Sigmoid colon (tissue), 7 donors: ENCODE measurements around the gene RAD9A. TPM values are rescaled to one million over a fixed set of nuclear protein-coding genes. Genes with fewer than 3 reads are reported as not detected.
A peak's percentile ranks its signal among the peaks of the same experiment; 100 is the strongest.

ENCODE experiments used
- DNase-seq: peaks from one replicate; pipeline ENCODE4 v3.0.0-alpha.2; 2019
- H3K27ac ChIP-seq, 4 donors: fragments of 200-600 bp; sonication (generic); one replicate each; pipeline ENCODE4 v1.5.1; 2016 to 2019; ENCODE audit warnings: mild to moderate bottlenecking in 1 of 4
- H3K27me3 ChIP-seq, 3 donors: fragments of 200-600 bp; sonication (generic); one replicate each; pipeline ENCODE4 v1.5.1; 2019; ENCODE audit warnings: mild to moderate bottlenecking in 1 of 3
- H3K36me3 ChIP-seq, 4 donors: fragments of 200-600 bp; sonication (generic); one replicate each; pipeline ENCODE4 v1.5.1; 2016 to 2019
- H3K4me1 ChIP-seq, 4 donors: fragments of 200-600 bp; sonication (generic); one replicate each; pipeline ENCODE4 v1.5.1; 2017 to 2019
- H3K4me3 ChIP-seq, 4 donors: fragments of 200-600 bp; sonication (generic); one replicate each; pipeline ENCODE4 v1.5.1; 2017 to 2019; ENCODE audit warnings: mild to moderate bottlenecking in 2 of 4, moderate library complexity in 1 of 4
- H3K9me3 ChIP-seq, 4 donors: fragments of 200-600 bp in 3 of 4; sonication (generic) in 3 of 4; one replicate each; pipeline versions ENCODE4 v1.5.1 to v1.6.1; 2013 to 2019
- CTCF ChIP-seq, 4 experiments: fragments of 450-650 bp in 3 of 4; fragments of 200-600 bp in 1 of 4; IDR thresholded peaks; one replicate each; pipeline ENCODE4 v1.5.1; 2016 to 2019; ENCODE audit warnings: antibody characterized with exemption in 4 of 4, mild to moderate bottlenecking in 3 of 4, moderate library complexity in 2 of 4
- EP300 ChIP-seq, 4 donors: sonication (generic); formaldehyde crosslinking; IDR thresholded peaks; one replicate each; pipeline ENCODE4 v1.6.1; 2017; ENCODE audit warnings: antibody characterized with exemption in 4 of 4
- POLR2A ChIP-seq, 2 donors: fragments of 450-650 bp; IDR thresholded peaks; one replicate each; pipeline ENCODE4 v1.6.1; 2016; ENCODE audit warnings: antibody characterized with exemption in 2 of 2, mild to moderate bottlenecking in 2 of 2, moderate library complexity in 2 of 2
- POLR2AphosphoS5 ChIP-seq, 4 donors: sonication (generic); formaldehyde crosslinking; IDR thresholded peaks; one replicate each; pipeline ENCODE4 v1.6.1; 2017; ENCODE audit warnings: antibody characterized with exemption in 4 of 4
- WGBS, 2 donors: extraction: QIAGEN DNeasy Blood & Tissue Kit; methylation state at CpG; one replicate each; pipeline ENCODE4 v1.1.7; 2013; 5-methylcytosine and 5-hydroxymethylcytosine counted together
- intact Hi-C: fragments of 100-400 bp; cut with DNase I; formaldehyde crosslinking; loops from one replicate; pipeline ENCODE4 v1.15.1; 2023
- polyA plus RNA-seq, 3 donors: library from polyadenylated mRNA; stranded (reverse); fragments of 200-250 nt; gene quantifications; one replicate each; pipeline ENCODE4 v1.2.3, GENCODE V29; 2013
- small RNA-seq, 3 donors: library from RNA; depleted of rRNA; stranded (forward); fragments of <200 nt; gene quantifications; one replicate each; pipeline ENCODE3, GENCODE V24; 2016
- total RNA-seq, 4 donors: library from RNA; depleted of rRNA; stranded (reverse); fragments of >200 nt; gene quantifications; one replicate each; pipeline ENCODE4 v1.1.0, GENCODE V29; 2016
- donor health status: healthy with polysubstance abuse.
- donor health status: Bipolar disorder and iron deficiency.
- donor health status: healthy.

Gene RAD9A
- total and polyA plus RNA-seq, 7 donors = 6.5 to 33.9 (median 15.8) TPM

DNA sequence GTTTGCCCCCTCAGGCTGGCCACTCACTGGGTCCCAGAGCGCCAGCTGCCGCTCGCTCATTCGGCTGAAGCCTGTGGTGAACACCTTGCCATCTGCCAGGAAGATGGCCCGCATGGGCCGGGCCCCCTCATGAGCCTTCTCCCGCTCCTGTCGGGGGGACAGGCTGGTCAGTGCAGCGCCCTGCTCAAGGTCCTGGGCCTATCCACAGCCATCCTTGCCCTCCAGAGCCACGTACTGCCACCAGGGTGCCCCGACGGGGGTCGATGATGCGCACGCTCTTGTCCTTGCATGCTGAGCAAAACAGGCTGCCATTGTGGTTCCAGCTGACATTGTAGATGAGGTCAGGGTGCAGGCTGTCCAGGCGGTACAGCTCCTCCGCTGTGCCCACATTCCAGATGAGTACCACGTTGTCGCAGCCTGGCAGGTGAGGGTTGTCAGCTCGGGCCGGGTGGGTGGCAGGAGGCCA is 49.3 kb downstream of the RAD9A start:
- DNase-seq = no peak
- intact Hi-C loops = no loop called here
- Histone ChIP-seq H3K27ac (peak overlapping the region in 2 of 4 donors; percentile 8 to 44), H3K4me3 (no peak overlapping the region), H3K27me3 (no peaks in the 10 kb centered on the region), H3K4me1 (peaks cover 0 to 42% (median 27%) of the 10 kb centered on the region in 4 donors), H3K36me3 (peaks cover 0 to 49% (median 18%) of the 10 kb centered on the region in 4 donors), H3K9me3 (no peaks in the 10 kb centered on the region)
- no peak for TF ChIP-seq CTCF (IDR thresholded peaks at IDR 0.05)
- no peak for TF ChIP-seq POLR2AphosphoS5 (IDR thresholded peaks at IDR 0.05)
- no peak for TF ChIP-seq EP300 (IDR thresholded peaks at IDR 0.05)
- TF ChIP-seq POLR2A (IDR thresholded peaks at IDR 0.05) = no peak
- WGBS, 2 donors = 86 to 91% methylated on average over 21 of the region's 21 CpGs

DNA sequence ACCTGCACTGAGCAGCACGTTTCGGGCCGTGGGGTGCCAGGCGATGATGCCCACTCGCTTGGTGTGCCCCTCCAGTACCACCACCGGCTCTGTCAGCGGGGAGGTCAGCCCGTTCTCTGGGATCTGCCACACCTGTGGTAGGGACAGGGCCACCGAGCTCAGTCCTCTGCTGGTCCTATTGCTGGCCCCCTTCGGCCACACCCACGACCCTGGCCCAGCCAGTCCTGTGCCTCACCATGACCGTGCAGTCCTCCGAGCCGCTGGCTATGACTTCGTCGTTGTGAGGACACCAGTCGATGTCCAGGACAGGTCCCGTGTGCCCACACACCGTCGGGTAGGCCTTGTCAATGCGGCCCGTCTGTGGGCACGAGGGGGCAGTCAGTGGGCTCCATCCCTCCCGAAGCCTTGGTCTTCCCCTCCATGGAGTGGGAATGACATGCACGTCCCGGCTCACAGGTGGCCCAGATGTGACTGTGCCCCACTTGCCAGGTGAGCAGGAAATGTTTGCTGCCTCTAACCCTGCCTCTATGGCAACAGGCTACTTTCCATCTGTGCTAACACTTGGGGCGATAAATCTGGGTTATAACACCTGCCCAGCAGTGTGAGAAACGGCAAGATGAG is 50.1 kb downstream of the RAD9A start:
- peaks cover 0 to 35% (median 24%) of the 10 kb centered on the region in 4 donors for H3K4me1 ChIP-seq
- intact Hi-C loops = no loop called here
- peaks cover 0 to 48% (median 18%) of the 10 kb centered on the region in 4 donors for H3K36me3 ChIP-seq

GRCh38 chr11:67442504-67443404 is 51.0 kb downstream of the RAD9A start:
- TF ChIP-seq POLR2A (IDR thresholded peaks at IDR 0.05) (no peak), CTCF (IDR thresholded peaks at IDR 0.05) (no peak), POLR2AphosphoS5 (IDR thresholded peaks at IDR 0.05) (no peak)
- peaks cover 0 to 42% (median 16%) of the 10 kb centered on the region in 4 donors for H3K36me3 ChIP-seq
- 27 to 45% methylated on average over 45 of the region's 45 CpGs for WGBS, 2 donors
- peak overlapping the region; percentile 95 to 98 (median 96) for H3K27ac ChIP-seq
- DNase-seq = no peak
- intact Hi-C loops = loop anchor here (1.0 kb wide), 2 partner anchors 14 to 22 kb away; partner anchors contain the start of gene RPS6KB2
- peak overlapping the region; percentile 80 to 95 (median 86) for H3K4me3 ChIP-seq
- no peaks in the 10 kb centered on the region for H3K9me3 ChIP-seq
- peaks cover 0 to 31% (median 21%) of the 10 kb centered on the region in 4 donors for H3K4me1 ChIP-seq
- H3K27me3 ChIP-seq = no peaks in the 10 kb centered on the region

More for the DNA sequence above, 50.1 kb downstream of the RAD9A start:
- H3K27ac ChIP-seq = peak overlapping the region in 3 of 4 donors; percentile 95 to 98 (median 96)
- DNase-seq = no peak
- no peak overlapping the region for H3K4me3 ChIP-seq
- no peak for TF ChIP-seq POLR2AphosphoS5 (IDR thresholded peaks at IDR 0.05)
- TF ChIP-seq POLR2A (IDR thresholded peaks at IDR 0.05) = no peak
- no peak for TF ChIP-seq EP300 (IDR thresholded peaks at IDR 0.05)
- no peak for TF ChIP-seq CTCF (IDR thresholded peaks at IDR 0.05)
- WGBS, 2 donors = 78 to 83% methylated on average over 28 of the region's 28 CpGs
- no peaks in the 10 kb centered on the region for H3K9me3 ChIP-seq
- no peaks in the 10 kb centered on the region for H3K27me3 ChIP-seq

DNA sequence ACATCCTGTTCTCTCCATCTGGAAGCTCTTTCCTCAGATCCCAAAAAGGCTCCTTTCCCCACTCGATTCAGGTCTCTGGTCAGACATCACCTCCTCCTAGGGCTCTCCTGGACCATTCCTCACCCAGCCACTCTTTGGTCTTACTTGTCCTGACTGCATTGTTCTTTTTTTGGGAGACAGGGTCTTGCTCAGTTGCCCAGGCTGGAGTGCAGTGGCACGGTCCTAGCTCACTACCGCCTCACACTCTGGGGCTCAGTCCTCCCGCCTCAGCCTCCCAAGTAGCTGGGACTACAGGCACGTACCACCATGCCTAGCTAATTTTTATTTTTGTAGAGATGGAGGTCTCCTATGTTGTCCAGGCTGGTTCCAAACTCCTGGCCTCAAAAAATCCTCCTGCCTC is 53.7 kb downstream of the RAD9A start:
- TF ChIP-seq EP300 (IDR thresholded peaks at IDR 0.05) = no peak
- peaks cover 0 to 18% (median 10%) of the 10 kb centered on the region in 4 donors for H3K36me3 ChIP-seq
- no peak for DNase-seq
- intact Hi-C loops = no loop called here
- no peaks in the 10 kb centered on the region for H3K9me3 ChIP-seq
- no peaks in the 10 kb centered on the region for H3K27me3 ChIP-seq
- H3K27ac ChIP-seq = no peak overlapping the region
- WGBS, 2 donors = 86 to 89% methylated on average over 5 of the region's 5 CpGs
- H3K4me1 ChIP-seq = peaks cover 0 to 24% (median 15%) of the 10 kb centered on the region in 4 donors
- no peak overlapping the region for H3K4me3 ChIP-seq

Small RNA genes lying within 50 kb of the gene (small RNA-seq; reads per million reads assigned to genes)
- gene RN7SKP239 = 0 reads per million in 3 donors
- gene RNU6-1238P = 0 reads per million in 3 donors

Other genes starting within 250 kb of the RAD9A start
- 10 to 100 TPM; 32.1 to 48.2 (median 38.9) TPM for gene GRK2, start 125.5 kb upstream of the RAD9A start, total RNA-seq
- 100 to 1,000 TPM in 1 of 3 donors, 10 to 100 TPM in 2; 88.3 to 152 (median 92.0) TPM for gene GRK2, start 125.5 kb upstream of the RAD9A start, polyA plus RNA-seq
- gene ANKRD13D, start 102.7 kb upstream of the RAD9A start, total RNA-seq = 10 to 100 TPM; 23.9 to 45.7 (median 24.2) TPM
- gene ANKRD13D, start 102.7 kb upstream of the RAD9A start, polyA plus RNA-seq = 10 to 100 TPM in 2 of 3 donors, 1 to 10 TPM in 1; 9.0 to 42.2 (median 16.8) TPM
- 10 to 100 TPM; 20.0 to 37.7 (median 26.6) TPM for gene SSH3, start 88.5 kb upstream of the RAD9A start, total RNA-seq
- gene SSH3, start 88.5 kb upstream of the RAD9A start, polyA plus RNA-seq = 10 to 100 TPM; 15.6 to 39.0 (median 21.3) TPM
- 10 to 100 TPM; 48.5 to 78.9 (median 67.0) TPM for gene POLD4, start 38.4 kb upstream of the RAD9A start, total RNA-seq
- 100 to 1,000 TPM; 381 to 748 (median 498) TPM for gene POLD4, start 38.4 kb upstream of the RAD9A start, polyA plus RNA-seq
- gene CLCF1, start 18.4 kb upstream of the RAD9A start, total RNA-seq = 10 to 100 TPM in 1 of 4 donors, 1 to 10 TPM in 3; 2.9 to 49.8 (median 6.6) TPM
- gene CLCF1, start 18.4 kb upstream of the RAD9A start, polyA plus RNA-seq = 1 to 10 TPM in 2 of 3 donors, under 1 TPM in 1; 0.92 to 6.5 (median 2.4) TPM
- 10 to 100 TPM; 59.5 to 87.0 (median 80.0) TPM for gene PPP1CA, start 9.9 kb downstream of the RAD9A start, total RNA-seq
- 100 to 1,000 TPM; 228 to 357 (median 235) TPM for gene PPP1CA, start 9.9 kb downstream of the RAD9A start, polyA plus RNA-seq
- gene TBC1D10C, start 12.1 kb downstream of the RAD9A start, total RNA-seq = 1 to 10 TPM in 2 of 4 donors, under 1 TPM in 1, not detected in 1; 0.71 to 2.5 (median 1.2) TPM
- gene TBC1D10C, start 12.1 kb downstream of the RAD9A start, polyA plus RNA-seq = 10 to 100 TPM in 1 of 3 donors, 1 to 10 TPM in 2; 1.6 to 48.2 (median 1.8) TPM
- under 1 TPM; 0.16 to 0.68 (median 0.46) TPM for gene CARNS1, start 23.7 kb downstream of the RAD9A start, total RNA-seq
- under 1 TPM in 1 of 3 donors, not detected in 2; 0.83 TPM for gene CARNS1, start 23.7 kb downstream of the RAD9A start, polyA plus RNA-seq
- gene RPS6KB2, start 36.5 kb downstream of the RAD9A start, total RNA-seq = 10 to 100 TPM; 27.1 to 70.2 (median 35.2) TPM
- gene RPS6KB2, start 36.5 kb downstream of the RAD9A start, polyA plus RNA-seq = 10 to 100 TPM; 55.9 to 67.9 (median 62.0) TPM
- gene PTPRCAP, start 45.7 kb downstream of the RAD9A start, total RNA-seq = 1 to 10 TPM in 3 of 4 donors, under 1 TPM in 1; 0.71 to 3.7 (median 2.1) TPM
- 100 to 1,000 TPM in 1 of 3 donors, 1 to 10 TPM in 2; 2.4 to 129 (median 2.8) TPM for gene PTPRCAP, start 45.7 kb downstream of the RAD9A start, polyA plus RNA-seq
- gene CORO1B, start 51.5 kb downstream of the RAD9A start, total RNA-seq = 10 to 100 TPM; 42.9 to 52.9 (median 46.1) TPM
- 100 to 1,000 TPM; 150 to 190 (median 166) TPM for gene CORO1B, start 51.5 kb downstream of the RAD9A start, polyA plus RNA-seq
- not detected for gene GPR152, start 60.7 kb downstream of the RAD9A start, total RNA-seq
- not detected for gene GPR152, start 60.7 kb downstream of the RAD9A start, polyA plus RNA-seq
- 1 to 10 TPM in 1 of 4 donors, under 1 TPM in 3; 0.41 to 1.5 (median 0.63) TPM for gene CABP4, start 63.4 kb downstream of the RAD9A start, total RNA-seq
- gene CABP4, start 63.4 kb downstream of the RAD9A start, polyA plus RNA-seq = under 1 TPM in 2 of 3 donors, not detected in 1; 0.60 to 0.61 TPM
- gene TMEM134, start 77.3 kb downstream of the RAD9A start, total RNA-seq = 100 to 1,000 TPM in 3 of 4 donors, 10 to 100 TPM in 1; 54.6 to 137 (median 121) TPM
- 10 to 100 TPM; 66.7 to 96.1 (median 69.1) TPM for gene TMEM134, start 77.3 kb downstream of the RAD9A start, polyA plus RNA-seq
- gene AIP, start 91.0 kb downstream of the RAD9A start, total RNA-seq = 100 to 1,000 TPM; 103 to 120 (median 109) TPM
- gene AIP, start 91.0 kb downstream of the RAD9A start, polyA plus RNA-seq = 10 to 100 TPM; 71.2 to 82.3 (median 76.6) TPM
- gene PITPNM1, start 113.4 kb downstream of the RAD9A start, total RNA-seq = 10 to 100 TPM in 1 of 4 donors, 1 to 10 TPM in 3; 3.2 to 16.0 (median 5.6) TPM
- 10 to 100 TPM; 16.2 to 69.1 (median 36.1) TPM for gene PITPNM1, start 113.4 kb downstream of the RAD9A start, polyA plus RNA-seq
- 10 to 100 TPM; 13.3 to 32.9 (median 23.7) TPM for gene CDK2AP2, start 116.2 kb downstream of the RAD9A start, total RNA-seq
- 100 to 1,000 TPM in 2 of 3 donors, 10 to 100 TPM in 1; 64.9 to 126 (median 101) TPM for gene CDK2AP2, start 116.2 kb downstream of the RAD9A start, polyA plus RNA-seq
- gene CABP2, start 131.5 kb downstream of the RAD9A start, total RNA-seq = not detected
- not detected for gene CABP2, start 131.5 kb downstream of the RAD9A start, polyA plus RNA-seq
- 100 to 1,000 TPM; 349 to 702 (median 499) TPM for gene GSTP1, start 191.8 kb downstream of the RAD9A start, total RNA-seq
- 100 to 1,000 TPM; 451 to 717 (median 599) TPM for gene GSTP1, start 191.8 kb downstream of the RAD9A start, polyA plus RNA-seq
- 100 to 1,000 TPM; 152 to 286 (median 203) TPM for gene NDUFV1, start 214.9 kb downstream of the RAD9A start, total RNA-seq
- gene NDUFV1, start 214.9 kb downstream of the RAD9A start, polyA plus RNA-seq = 100 to 1,000 TPM; 169 to 268 (median 254) TPM
- gene NUDT8, start 238.0 kb downstream of the RAD9A start, total RNA-seq = 10 to 100 TPM in 1 of 4 donors, 1 to 10 TPM in 3; 3.6 to 10.9 (median 7.0) TPM
- gene NUDT8, start 238.0 kb downstream of the RAD9A start, polyA plus RNA-seq = 10 to 100 TPM; 29.6 to 63.1 (median 51.1) TPM
- not detected for gene TBX10, start 247.8 kb downstream of the RAD9A start, total RNA-seq
- gene TBX10, start 247.8 kb downstream of the RAD9A start, polyA plus RNA-seq = 100 to 1,000 TPM in 1 of 3 donors, 10 to 100 TPM in 2; 15.8 to 109 (median 60.6) TPM